Measurements from ENCODE around the gene PTPRN2.
"Not testable (repeated sequence)": the region's sequence is repeated elsewhere in the genome, so short reads cannot be mapped to it uniquely, and the experiment has no call there.

The PTPRN2 gene

GRCh38 chr7:158315326-158315725, 272.3 kb downstream of the PTPRN2 start:
- DNase-seq = no peak

GRCh38 chr7:158314394-158314793, 273.2 kb downstream of the PTPRN2 start:
- no peak for DNase-seq

- no peak for DNase-seq
These were observed 273.7 kb downstream of the PTPRN2 start for GRCh38 chr7:158313931-158314330.

- no peak for DNase-seq
These were observed 274.8 kb downstream of the PTPRN2 start for GRCh38 chr7:158312789-158313188.

GRCh38 chr7:158311791-158312190, 275.8 kb downstream of the PTPRN2 start:
- no peak for DNase-seq

- no peak for DNase-seq
These were observed 276.5 kb downstream of the PTPRN2 start for GRCh38 chr7:158310924-158311666.

GRCh38 chr7:158309868-158310763, 277.5 kb downstream of the PTPRN2 start:
- DNase-seq = no peak

- DNase-seq = no peak
These were observed 279.6 kb downstream of the PTPRN2 start for GRCh38 chr7:158308001-158308400.

GRCh38 chr7:158304072-158304471, 283.6 kb downstream of the PTPRN2 start:
- not testable (repeated sequence) for DNase-seq

GRCh38 chr7:158303121-158303520, 284.5 kb downstream of the PTPRN2 start:
- no peak for DNase-seq

GRCh38 chr7:158302274-158303070, 285.2 kb downstream of the PTPRN2 start:
- DNase-seq = no peak

GRCh38 chr7:158301207-158301606, 286.4 kb downstream of the PTPRN2 start:
- no peak for DNase-seq

- no peak for DNase-seq
These were observed 287.2 kb downstream of the PTPRN2 start for GRCh38 chr7:158300427-158300826.

- DNase-seq = no peak
These were observed 288.0 kb downstream of the PTPRN2 start for GRCh38 chr7:158299607-158300006.

GRCh38 chr7:158296798-158297104, 290.9 kb downstream of the PTPRN2 start:
- DNase-seq = no peak

GRCh38 chr7:158295966-158296797, 291.4 kb downstream of the PTPRN2 start:
- no peak for DNase-seq

GRCh38 chr7:158294468-158295215, 293.0 kb downstream of the PTPRN2 start:
- not testable (repeated sequence) for DNase-seq

GRCh38 chr7:158292948-158293347, 294.7 kb downstream of the PTPRN2 start:
- no peak for DNase-seq

- DNase-seq = no peak
These were observed 295.6 kb downstream of the PTPRN2 start for GRCh38 chr7:158291998-158292397.

- DNase-seq = no peak
These were observed 297.7 kb downstream of the PTPRN2 start for GRCh38 chr7:158289761-158290523.

- no peak for DNase-seq
These were observed 298.4 kb downstream of the PTPRN2 start for GRCh38 chr7:158289231-158289630.
